OCI-LY3 (cell line): ENCODE results near the gene MEN1.

Source experiments
- CTCF ChIP-seq: fragments of 200-600, 300-600 bp; sonication (generic); IDR thresholded peaks from 2 replicates; pipeline ENCODE4 v1.5.1; 2014; ENCODE audit warnings: antibody characterized with exemption, low read length, low read depth
- EZH2phosphoT487 ChIP-seq: fragments of 200-600 bp; shearing (Covaris generic); IDR thresholded peaks from 2 replicates; pipeline ENCODE4 v1.6.1; 2018; ENCODE audit warnings: antibody characterized with exemption, mixed run types, low read depth

- TF ChIP-seq CTCF (no peak), EZH2phosphoT487 (no peak)
Observed at GRCh38 chr11:64796047-64796756, 14.1 kb downstream of the MEN1 start.
